ENCODE results near the gene ZNF468.
"Not testable (repeated sequence)": the region's sequence is repeated elsewhere in the genome, so short reads cannot be mapped to it uniquely, and the experiment has no call there.

DNA sequence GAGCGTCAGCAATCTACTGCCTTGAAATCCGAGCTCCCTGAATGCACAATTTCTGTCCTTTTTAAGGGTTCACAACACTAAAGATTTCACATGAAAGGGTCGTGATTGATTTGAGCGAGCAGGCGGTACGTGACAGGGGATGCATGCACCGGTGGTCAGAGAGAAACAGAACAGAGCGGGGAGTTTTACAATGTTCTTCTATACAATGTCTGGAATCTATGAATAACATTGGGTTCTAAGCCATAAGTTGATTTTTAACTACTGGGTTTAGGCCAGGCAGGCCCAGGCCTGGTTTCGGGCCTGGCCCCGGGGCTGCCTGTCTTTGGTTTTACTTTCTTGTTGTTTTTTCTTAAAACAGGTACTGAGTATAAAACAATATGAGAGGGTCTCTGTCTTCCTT, 41.2 kb upstream of the ZNF468 start:
- TF ChIP-seq, protein P1, sequence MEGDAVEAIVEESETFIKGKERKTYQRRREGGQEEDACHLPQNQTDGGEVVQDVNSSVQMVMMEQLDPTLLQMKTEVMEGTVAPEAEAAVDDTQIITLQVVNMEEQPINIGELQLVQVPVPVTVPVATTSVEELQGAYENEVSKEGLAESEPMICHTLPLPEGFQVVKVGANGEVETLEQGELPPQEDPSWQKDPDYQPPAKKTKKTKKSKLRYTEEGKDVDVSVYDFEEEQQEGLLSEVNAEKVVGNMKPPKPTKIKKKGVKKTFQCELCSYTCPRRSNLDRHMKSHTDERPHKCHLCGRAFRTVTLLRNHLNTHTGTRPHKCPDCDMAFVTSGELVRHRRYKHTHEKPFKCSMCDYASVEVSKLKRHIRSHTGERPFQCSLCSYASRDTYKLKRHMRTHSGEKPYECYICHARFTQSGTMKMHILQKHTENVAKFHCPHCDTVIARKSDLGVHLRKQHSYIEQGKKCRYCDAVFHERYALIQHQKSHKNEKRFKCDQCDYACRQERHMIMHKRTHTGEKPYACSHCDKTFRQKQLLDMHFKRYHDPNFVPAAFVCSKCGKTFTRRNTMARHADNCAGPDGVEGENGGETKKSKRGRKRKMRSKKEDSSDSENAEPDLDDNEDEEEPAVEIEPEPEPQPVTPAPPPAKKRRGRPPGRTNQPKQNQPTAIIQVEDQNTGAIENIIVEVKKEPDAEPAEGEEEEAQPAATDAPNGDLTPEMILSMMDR (conservative IDR thresholded peaks at IDR 0.05) = not testable (repeated sequence)
- TF ChIP-seq ZFX (IDR thresholded peaks at IDR 0.05) = not testable (repeated sequence)

Measured in C4-2B (cell line).